GM10248 (cell line): Measurements from ENCODE around the gene DONSON.
"Not testable (repeated sequence)": the region's sequence is repeated elsewhere in the genome, so short reads cannot be mapped to it uniquely, and the experiment has no call there.

Source experiments
- CTCF ChIA-PET: fragments of 300-600 bp; sonication (Branson Sonifier 250); formaldehyde crosslinking; extraction: SDS; loops from one replicate; lab custom pipeline; 2021; ENCODE audit warnings: antibody characterized with exemption; lab: Yijun Ruan, JAX
- POLR2A ChIA-PET: fragments of 350-650 bp; sonication (Branson Sonifier 250); formaldehyde crosslinking; extraction: SDS; loops from one replicate; lab custom pipeline; 2020; ENCODE audit warnings: antibody characterized with exemption; lab: Yijun Ruan, JAX
- DNase-seq: peaks from one replicate; pipeline ENCODE4 v3.0.0; 2012; ENCODE audit errors: extremely low spot score
- CTCF ChIP-seq: IDR thresholded peaks from 2 replicates; pipeline ENCODE4 v1.5.1; 2012; ENCODE audit warnings: mild to moderate bottlenecking, low read depth; ENCODE audit errors: extremely low read depth, missing control alignments, control extremely low read depth

The DONSON gene

GRCh38 chr21:33588485-33589335, at the start of gene DONSON:
Gene DONSON, minus strand, starts transcription at chr21:33588684. Its CDS starts 43 bp downstream, at chr21:33588641.
- DNase-seq = peak; percentile 99
- POLR2A ChIA-PET = interaction anchor here (0.5 to 1.0 kb wide), 9 partner anchors 14 to 690 kb away, joined by 3 to 7 read pairs (median 3); partner anchors contain the start of genes SON and TMEM50B
- TF ChIP-seq CTCF = no peak
- CTCF ChIA-PET = interaction anchor here (0.8 to 7.8 kb wide), 12 partner anchors 8 to 392 kb away, joined by 3 to 100 read pairs (median 3); no protein-coding TSS in a partner anchor

GRCh38 chr21:33634254-33634653, 45.8 kb upstream of the DONSON start:
- CTCF ChIA-PET = no interaction called here
- no peak for TF ChIP-seq CTCF
- no peak for DNase-seq
- POLR2A ChIA-PET = no interaction called here

- POLR2A ChIA-PET, DNase-seq: not testable (repeated sequence)
- CTCF ChIA-PET = interaction anchor here (1.7 kb wide), 1 partner anchor 21 kb away, joined by 8 read pairs; no protein-coding TSS in a partner anchor
These were observed 37.7 kb upstream of the DONSON start for GRCh38 chr21:33626151-33626550.

- ChIA-PET POLR2A (no interaction called here), CTCF (interaction anchor here (1.7 kb wide), 1 partner anchor 16 kb away, joined by 8 read pairs; no protein-coding TSS in a partner anchor)
- no peak for DNase-seq
- TF ChIP-seq CTCF = no peak
These were observed 33.8 kb upstream of the DONSON start for GRCh38 chr21:33622253-33622652.

- no peak for DNase-seq
- no peak for TF ChIP-seq CTCF
- CTCF ChIA-PET = interaction anchor here (2.1 kb wide), 1 partner anchor 14 kb away, joined by 9 read pairs; no protein-coding TSS in a partner anchor
- POLR2A ChIA-PET = no interaction called here
These were observed 31.2 kb upstream of the DONSON start for GRCh38 chr21:33619726-33620125.

GRCh38 chr21:33618407-33618806, 29.9 kb upstream of the DONSON start:
- CTCF ChIA-PET = interaction anchor here (2.1 kb wide), 1 partner anchor 12 kb away, joined by 9 read pairs; no protein-coding TSS in a partner anchor

GRCh38 chr21:33617565-33617964, 29.1 kb upstream of the DONSON start:
- POLR2A ChIA-PET, CTCF ChIA-PET, DNase-seq: not testable (repeated sequence)

More at GRCh38 chr21:33618407-33618806, 29.9 kb upstream of the DONSON start:
- POLR2A ChIA-PET = no interaction called here
- TF ChIP-seq CTCF = no peak
- no peak for DNase-seq
